ENCODE results near the gene LSM14B.

Gene LSM14B

GRCh38 chr20:62087632-62088031, 34.6 kb upstream of the LSM14B start:
- H3K27ac ChIP-seq (replicated peaks), result no peak overlapping the region
- H3K27me3 ChIP-seq (ENCODE audit: insufficient read depth, poor library complexity, severe bottlenecking), result no peaks in the 10 kb centered on the region
- no peak overlapping the region for H3K4me3 ChIP-seq (replicated peaks; ENCODE audit: insufficient read depth, low read length)
- DNase-seq (ENCODE audit: low read depth in 1 of 2, low spot score in 1 of 2), result no peak
- no peak for TF ChIP-seq REST (IDR thresholded peaks at IDR 0.05; ENCODE audit: insufficient replicate concordance, low read depth)
- no peak for TF ChIP-seq CTCF (IDR thresholded peaks at IDR 0.05; ENCODE audit: insufficient read depth, low read length)
- TF ChIP-seq GABPA (IDR thresholded peaks at IDR 0.05; ENCODE audit: low read depth), result no peak
- TF ChIP-seq POLR2AphosphoS5 (IDR thresholded peaks at IDR 0.05; ENCODE audit: low read depth), result no peak
- TF ChIP-seq SPI1 (IDR thresholded peaks at IDR 0.05; ENCODE audit: borderline replicate concordance, low read depth), result no peak

GRCh38 chr20:62088258-62089127, 33.8 kb upstream of the LSM14B start:
- no peak for DNase-seq (ENCODE audit: low read depth in 1 of 2, low spot score in 1 of 2)
- Histone ChIP-seq H3K27ac (replicated peaks) (no peak overlapping the region), H3K4me3 (replicated peaks; ENCODE audit: insufficient read depth, low read length) (no peak overlapping the region), H3K27me3 (ENCODE audit: insufficient read depth, poor library complexity, severe bottlenecking) (no peaks in the 10 kb centered on the region)
- TF ChIP-seq SPI1 (IDR thresholded peaks at IDR 0.05; ENCODE audit: borderline replicate concordance, low read depth) (no peak), CTCF (IDR thresholded peaks at IDR 0.05; ENCODE audit: insufficient read depth, low read length) (no peak), GABPA (IDR thresholded peaks at IDR 0.05; ENCODE audit: low read depth) (no peak), REST (IDR thresholded peaks at IDR 0.05; ENCODE audit: insufficient replicate concordance, low read depth) (no peak), POLR2AphosphoS5 (IDR thresholded peaks at IDR 0.05; ENCODE audit: low read depth) (no peak)

GRCh38 chr20:62089393-62089792, 32.9 kb upstream of the LSM14B start:
- no peak overlapping the region for H3K4me3 ChIP-seq (replicated peaks; ENCODE audit: insufficient read depth, low read length)
- DNase-seq (ENCODE audit: low read depth in 1 of 2, low spot score in 1 of 2), result no peak
- TF ChIP-seq GABPA (IDR thresholded peaks at IDR 0.05; ENCODE audit: low read depth), result no peak
- no peak for TF ChIP-seq CTCF (IDR thresholded peaks at IDR 0.05; ENCODE audit: insufficient read depth, low read length)
- H3K27ac ChIP-seq (replicated peaks), result no peak overlapping the region
- no peaks in the 10 kb centered on the region for H3K27me3 ChIP-seq (ENCODE audit: insufficient read depth, poor library complexity, severe bottlenecking)
